GM18519 (cell line): ENCODE results near the gene PPFIA4.

Source experiments
- ATAC-seq: cut with Tn5 transposase; IDR thresholded peaks from one replicate; pipeline ENCODE4 v1.9.1; 2021; ENCODE audit warnings: mild to moderate bottlenecking, moderate library complexity; ENCODE audit not compliant: unreplicated experiment, low FRiP score

PPFIA4 gene

DNA sequence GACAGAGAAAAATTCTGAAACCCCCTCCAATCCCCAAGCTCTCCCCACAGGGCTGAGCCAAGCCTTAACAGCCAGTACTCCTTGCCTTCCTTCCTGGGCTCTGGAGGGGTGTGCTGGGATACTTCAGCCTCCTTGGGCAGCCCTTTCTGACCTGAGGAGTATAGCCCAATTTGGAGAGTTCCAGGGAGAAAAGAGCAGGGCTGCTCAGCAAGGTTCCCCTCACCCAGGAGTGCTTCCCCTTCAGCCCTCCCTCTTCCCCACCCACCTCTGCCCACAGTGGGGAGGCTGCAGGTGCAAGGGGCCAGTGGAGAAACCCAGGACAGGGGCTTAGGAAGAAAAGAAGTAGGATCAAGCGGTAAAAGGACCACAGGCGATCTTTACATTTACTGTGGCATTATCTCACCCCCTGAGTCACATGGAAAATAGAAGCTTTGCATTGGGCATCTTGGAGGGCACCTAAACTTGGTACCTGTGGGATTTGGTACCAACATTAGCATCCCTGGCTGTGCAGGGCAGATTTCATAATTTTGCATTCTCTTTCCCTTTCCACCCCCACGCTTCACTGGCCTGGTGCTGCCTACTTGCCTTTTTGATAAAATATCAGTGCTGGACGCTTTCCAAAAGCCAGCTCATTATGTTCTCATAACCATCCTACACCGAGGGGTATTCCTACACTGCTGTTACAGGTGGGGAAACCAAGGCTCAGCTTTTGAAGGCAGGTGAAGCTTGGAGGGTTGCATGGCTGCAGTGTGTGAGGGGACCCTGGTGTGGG, 98.4 kb downstream of the PPFIA4 start:
- ATAC-seq: no peak

DNA sequence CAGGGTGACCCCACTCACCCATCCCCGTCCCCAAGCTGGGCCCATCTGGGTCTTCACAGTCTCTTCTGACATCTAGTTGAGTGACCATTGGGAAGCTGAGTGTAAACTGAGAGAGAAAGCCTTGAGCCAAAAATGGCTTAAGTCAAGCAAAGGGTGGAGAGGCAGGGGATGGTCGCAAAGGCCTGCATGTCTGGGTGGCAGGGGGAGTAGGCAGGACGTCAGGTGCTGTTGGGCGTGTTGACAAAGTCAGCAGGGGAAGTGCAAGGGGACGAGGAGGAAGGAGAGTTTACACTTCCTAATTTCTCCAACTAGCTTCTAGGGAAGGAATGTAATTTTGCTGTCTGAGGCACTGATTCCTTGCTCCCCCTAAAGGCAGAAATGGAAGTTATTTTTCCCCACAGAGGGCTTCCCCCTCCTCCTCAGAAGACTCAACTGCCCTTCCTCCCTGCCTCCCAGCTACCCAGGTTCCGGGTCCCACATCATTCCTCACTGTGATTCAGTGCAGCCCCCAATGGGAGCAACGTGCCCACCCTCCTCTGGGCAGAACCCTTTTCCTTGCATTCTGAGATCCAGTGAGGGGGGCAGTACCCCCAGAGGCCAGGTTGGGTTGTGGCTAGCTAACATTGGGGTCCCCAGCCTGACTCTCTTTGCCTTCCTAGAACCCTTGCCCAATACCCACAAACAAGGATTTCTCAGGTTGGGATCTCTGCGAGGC, 100.0 kb downstream of the PPFIA4 start:
- ATAC-seq: no peak

DNA sequence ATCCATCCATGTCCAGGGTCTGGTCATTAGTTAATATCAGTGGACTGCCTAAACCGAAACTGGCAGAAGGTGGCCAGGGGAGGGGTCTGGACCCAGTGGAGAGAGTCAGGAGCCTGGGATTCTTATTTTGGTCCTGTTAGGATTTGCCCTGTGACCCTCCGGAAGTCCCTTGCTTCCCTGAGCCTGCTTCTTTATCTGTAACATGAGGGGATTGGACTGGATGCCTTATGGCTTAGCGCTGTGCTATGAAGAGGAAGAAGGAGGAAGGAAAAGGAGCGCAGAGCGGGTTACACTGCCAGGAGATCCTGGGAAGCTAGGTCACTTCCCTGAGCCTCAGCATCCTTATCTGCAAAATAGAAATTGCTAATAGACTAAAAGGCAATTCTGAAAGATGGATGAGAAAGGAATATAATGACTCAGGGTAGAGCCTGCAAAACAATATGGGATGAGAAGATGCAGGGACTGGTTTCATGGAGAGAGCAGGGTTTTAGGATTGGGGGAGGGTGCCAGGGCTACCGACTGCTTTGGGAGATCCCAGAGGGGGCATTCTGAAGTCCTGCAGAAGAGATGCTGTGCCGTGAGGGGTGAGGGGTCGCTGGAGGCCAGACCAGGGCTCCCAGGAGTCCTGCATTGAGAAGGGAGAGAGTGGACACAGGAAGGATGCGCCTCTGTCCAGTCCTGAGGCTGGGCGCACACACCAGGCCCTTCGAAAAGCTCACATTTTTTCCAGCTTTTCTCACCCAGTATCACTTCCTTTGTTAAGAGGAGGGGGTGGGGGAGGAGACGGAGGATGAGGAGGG, 100.8 kb downstream of the PPFIA4 start:
- no peak for ATAC-seq

DNA sequence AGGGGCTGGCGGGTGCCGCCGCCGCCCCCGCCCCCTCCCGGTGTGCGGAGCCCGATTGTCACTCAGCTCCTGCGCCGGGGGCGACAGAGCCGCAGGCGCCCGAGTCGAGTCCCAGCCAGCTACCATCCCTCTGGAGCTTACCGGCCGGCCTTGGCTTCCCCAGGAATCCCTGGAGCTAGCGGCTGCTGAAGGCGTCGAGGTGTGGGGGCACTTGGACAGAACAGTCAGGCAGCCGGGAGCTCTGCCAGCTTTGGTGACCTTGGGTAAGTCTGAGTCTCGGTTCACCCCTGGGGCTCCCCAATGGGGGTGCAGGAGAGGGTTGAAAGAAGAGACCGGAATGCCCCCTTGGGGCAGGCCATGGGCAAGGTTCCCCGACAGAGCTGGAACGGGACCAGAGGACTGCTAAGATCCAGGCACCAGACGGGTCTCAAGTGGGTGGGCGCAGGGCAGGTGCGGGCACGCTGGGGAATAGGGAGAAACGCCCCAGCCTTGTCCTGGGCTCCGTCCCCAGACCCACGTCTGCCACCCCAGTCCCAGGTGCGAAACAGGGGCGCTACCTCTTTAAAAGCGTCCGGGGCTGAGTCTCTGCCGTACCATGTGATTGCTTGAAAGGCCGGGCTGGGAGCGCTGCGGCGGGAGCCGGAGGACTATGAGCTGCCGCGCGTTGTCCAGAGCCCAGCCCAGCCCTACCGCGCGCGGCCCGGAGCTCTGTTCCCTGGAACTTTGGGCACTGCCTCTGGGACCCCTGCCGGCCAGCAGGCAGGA, 101.6 kb downstream of the PPFIA4 start, which contains the start of gene ADORA1:
ADORA1 (plus strand) TSS at position 61 of the 765 bp plus-strand sequence. CDS start 1,116 bp downstream, outside the sequence.
- no peak for ATAC-seq

DNA sequence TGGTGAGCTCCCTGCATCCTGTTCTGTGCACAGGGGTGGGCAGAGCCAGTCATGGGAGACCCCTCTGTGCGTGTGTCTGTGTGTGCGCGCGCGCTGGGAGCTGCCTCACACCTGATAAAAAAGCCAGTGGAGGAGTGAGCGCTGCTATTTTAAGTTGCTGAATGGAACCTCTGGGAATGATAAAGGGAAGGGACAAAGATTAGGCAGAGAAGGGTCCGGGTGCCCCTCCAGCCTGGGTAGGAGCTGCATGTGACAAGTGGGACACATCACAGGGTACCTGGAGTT, 102.1 kb downstream of the PPFIA4 start:
- ATAC-seq: no peak
